WTC11 (cell line): ENCODE results near the gene LAMTOR4.

Experiments used
- ZNF138 ChIP-seq: sonication (generic); formaldehyde crosslinking; conservative IDR thresholded peaks from 2 replicates; pipeline ENCODE4 v1.8.1; 2022; ENCODE audit warnings: mild to moderate bottlenecking, moderate library complexity, missing genetic modification reagents
- TF ChIP-seq, protein P1 (sequence below): sonication (generic); formaldehyde crosslinking; IDR thresholded peaks from 2 replicates; pipeline ENCODE4 v1.8.0; 2022; ENCODE audit warnings: mild to moderate bottlenecking, missing genetic modification reagents
- TF ChIP-seq, protein P2 (sequence below): fragments of 200-600 bp; IDR thresholded peaks from 2 replicates; pipeline ENCODE4 v1.8.0; 2022; ENCODE audit warnings: antibody characterized with exemption

DNA sequence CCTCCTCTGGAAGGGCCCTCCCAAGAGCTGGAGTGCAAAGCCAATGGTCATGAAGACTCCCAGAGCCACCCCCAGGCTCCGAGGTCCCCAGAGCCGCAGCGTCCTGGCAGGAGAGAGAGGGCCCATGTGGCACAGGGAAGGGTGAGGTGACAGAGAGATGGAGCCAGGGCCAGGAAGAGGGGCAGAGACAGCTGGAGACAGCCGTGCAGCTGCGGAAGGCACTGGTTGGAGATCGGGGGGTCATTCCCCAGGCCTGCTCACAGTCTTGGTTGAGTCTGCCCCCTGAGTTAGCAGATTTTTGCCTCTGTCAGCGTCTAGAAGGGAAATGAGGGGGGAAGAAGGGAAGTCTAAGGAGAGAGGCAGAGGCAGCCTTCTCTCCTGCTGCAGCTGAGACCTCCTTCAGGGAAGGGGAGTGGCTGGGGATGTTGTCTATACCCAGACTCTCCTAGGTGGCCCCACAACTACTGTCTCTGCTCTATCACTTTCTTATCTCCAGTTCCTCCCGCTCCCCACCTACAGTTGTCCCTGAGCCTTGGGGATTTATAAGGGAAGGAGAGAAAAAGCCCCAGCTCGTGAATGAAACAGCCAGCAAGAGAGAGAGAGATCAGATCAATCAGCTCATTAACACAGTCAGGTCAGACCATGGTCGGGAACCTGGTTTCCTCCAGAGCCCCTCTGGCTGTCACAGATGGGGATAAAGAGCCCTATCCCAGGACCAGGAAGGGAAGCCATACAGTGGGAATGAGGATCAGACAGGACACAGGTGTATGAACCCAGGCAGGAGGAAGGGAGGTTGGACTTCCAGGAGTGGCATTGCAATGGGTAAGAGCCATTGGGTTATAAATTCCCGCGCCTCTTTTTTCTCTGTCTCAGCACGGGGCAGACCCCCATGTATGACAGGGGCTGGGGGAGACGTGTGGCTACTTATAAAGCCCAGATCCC lies 18.5 kb downstream of the LAMTOR4 start:
- TF ChIP-seq, protein P1, sequence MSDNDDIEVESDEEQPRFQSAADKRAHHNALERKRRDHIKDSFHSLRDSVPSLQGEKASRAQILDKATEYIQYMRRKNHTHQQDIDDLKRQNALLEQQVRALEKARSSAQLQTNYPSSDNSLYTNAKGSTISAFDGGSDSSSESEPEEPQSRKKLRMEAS (CRISPR knock-in tag) = no peak
- no peak for TF ChIP-seq ZNF138
- TF ChIP-seq, protein P2, sequence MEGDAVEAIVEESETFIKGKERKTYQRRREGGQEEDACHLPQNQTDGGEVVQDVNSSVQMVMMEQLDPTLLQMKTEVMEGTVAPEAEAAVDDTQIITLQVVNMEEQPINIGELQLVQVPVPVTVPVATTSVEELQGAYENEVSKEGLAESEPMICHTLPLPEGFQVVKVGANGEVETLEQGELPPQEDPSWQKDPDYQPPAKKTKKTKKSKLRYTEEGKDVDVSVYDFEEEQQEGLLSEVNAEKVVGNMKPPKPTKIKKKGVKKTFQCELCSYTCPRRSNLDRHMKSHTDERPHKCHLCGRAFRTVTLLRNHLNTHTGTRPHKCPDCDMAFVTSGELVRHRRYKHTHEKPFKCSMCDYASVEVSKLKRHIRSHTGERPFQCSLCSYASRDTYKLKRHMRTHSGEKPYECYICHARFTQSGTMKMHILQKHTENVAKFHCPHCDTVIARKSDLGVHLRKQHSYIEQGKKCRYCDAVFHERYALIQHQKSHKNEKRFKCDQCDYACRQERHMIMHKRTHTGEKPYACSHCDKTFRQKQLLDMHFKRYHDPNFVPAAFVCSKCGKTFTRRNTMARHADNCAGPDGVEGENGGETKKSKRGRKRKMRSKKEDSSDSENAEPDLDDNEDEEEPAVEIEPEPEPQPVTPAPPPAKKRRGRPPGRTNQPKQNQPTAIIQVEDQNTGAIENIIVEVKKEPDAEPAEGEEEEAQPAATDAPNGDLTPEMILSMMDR = no peak
